WTC11 (cell line): ENCODE measurements around the gene LAMA3.

Source experiments
- CBFB ChIP-seq: sonication (generic); formaldehyde crosslinking; IDR thresholded peaks from 2 replicates; pipeline ENCODE4 v1.8.1; 2022; ENCODE audit warnings: mild to moderate bottlenecking, low read depth, missing genetic modification reagents
- ESRRA ChIP-seq: sonication (generic); formaldehyde crosslinking; IDR thresholded peaks from 2 replicates; pipeline ENCODE4 v1.8.1; 2022; ENCODE audit warnings: mild to moderate bottlenecking, missing genetic modification reagents, borderline replicate concordance
- IRF2 ChIP-seq: sonication (generic); formaldehyde crosslinking; IDR thresholded peaks from 2 replicates; pipeline ENCODE4 v1.8.0; 2022; ENCODE audit warnings: low read depth, missing genetic modification reagents, borderline replicate concordance
- NR2C2 ChIP-seq: sonication (generic); formaldehyde crosslinking; IDR thresholded peaks from 2 replicates; pipeline ENCODE4 v1.8.0; 2022; ENCODE audit warnings: mild to moderate bottlenecking, missing genetic modification reagents
- PRRX2 ChIP-seq: fragments of 250-450 bp; sonication (Bioruptor Pico); IDR thresholded peaks from 2 replicates; pipeline ENCODE4 v1.8.0; 2021; ENCODE audit warnings: mild to moderate bottlenecking
- TF ChIP-seq, protein P1 (sequence below): fragments of 200-600 bp; IDR thresholded peaks from 2 replicates; pipeline ENCODE4 v1.8.0; 2022; ENCODE audit warnings: antibody characterized with exemption
- TF ChIP-seq, protein P2 (sequence below): sonication (generic); formaldehyde crosslinking; IDR thresholded peaks from 2 replicates; pipeline ENCODE4 v1.8.0; 2022; ENCODE audit warnings: mild to moderate bottlenecking, missing genetic modification reagents
- TF ChIP-seq, protein P3 (sequence below): sonication (generic); formaldehyde crosslinking; IDR thresholded peaks from 2 replicates; pipeline ENCODE4 v1.8.0; 2022; ENCODE audit warnings: mild to moderate bottlenecking, missing genetic modification reagents
- TF ChIP-seq, protein P4 (sequence below): sonication (generic); formaldehyde crosslinking; IDR thresholded peaks from 2 replicates; pipeline ENCODE4 v1.8.0; 2022; ENCODE audit warnings: mild to moderate bottlenecking, missing genetic modification reagents
- TF ChIP-seq, protein P5 (sequence below): sonication (generic); formaldehyde crosslinking; IDR thresholded peaks from 2 replicates; pipeline ENCODE4 v1.8.1; 2023; ENCODE audit warnings: mild to moderate bottlenecking, moderate library complexity, missing genetic modification reagents
- TF ChIP-seq, protein P6 (sequence below): sonication (generic); formaldehyde crosslinking; IDR thresholded peaks from 2 replicates; pipeline ENCODE4 v1.8.1; 2022; ENCODE audit warnings: mild to moderate bottlenecking, moderate library complexity, missing genetic modification reagents
- TF ChIP-seq, protein P7 (sequence below): sonication (generic); formaldehyde crosslinking; IDR thresholded peaks from 2 replicates; pipeline ENCODE4 v1.8.0; 2022; ENCODE audit warnings: mild to moderate bottlenecking, missing genetic modification reagents
- TF ChIP-seq, protein P8 (sequence below): sonication (generic); formaldehyde crosslinking; IDR thresholded peaks from 2 replicates; pipeline ENCODE4 v1.8.1; 2023; ENCODE audit warnings: mild to moderate bottlenecking, missing genetic modification reagents, moderate library complexity

DNA sequence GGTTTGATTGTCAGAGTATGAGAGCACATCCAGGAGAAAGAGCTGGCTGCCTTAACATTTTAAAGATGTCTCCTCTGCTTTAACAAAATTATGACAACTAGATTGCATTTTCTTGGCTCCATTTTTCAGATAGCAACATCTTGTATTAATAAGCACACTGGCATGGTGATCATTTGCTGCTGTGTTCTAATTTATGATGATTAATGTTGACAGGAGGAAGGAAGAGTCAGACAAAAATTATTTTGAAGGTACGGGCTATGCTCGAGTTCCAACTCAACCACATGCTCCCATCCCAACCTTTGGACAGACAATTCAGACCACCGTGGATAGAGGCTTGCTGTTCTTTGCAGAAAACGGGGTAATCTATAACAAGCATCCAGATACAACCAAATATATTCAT lies 227.1 kb downstream of the LAMA3 start:
- TF ChIP-seq, protein P1, sequence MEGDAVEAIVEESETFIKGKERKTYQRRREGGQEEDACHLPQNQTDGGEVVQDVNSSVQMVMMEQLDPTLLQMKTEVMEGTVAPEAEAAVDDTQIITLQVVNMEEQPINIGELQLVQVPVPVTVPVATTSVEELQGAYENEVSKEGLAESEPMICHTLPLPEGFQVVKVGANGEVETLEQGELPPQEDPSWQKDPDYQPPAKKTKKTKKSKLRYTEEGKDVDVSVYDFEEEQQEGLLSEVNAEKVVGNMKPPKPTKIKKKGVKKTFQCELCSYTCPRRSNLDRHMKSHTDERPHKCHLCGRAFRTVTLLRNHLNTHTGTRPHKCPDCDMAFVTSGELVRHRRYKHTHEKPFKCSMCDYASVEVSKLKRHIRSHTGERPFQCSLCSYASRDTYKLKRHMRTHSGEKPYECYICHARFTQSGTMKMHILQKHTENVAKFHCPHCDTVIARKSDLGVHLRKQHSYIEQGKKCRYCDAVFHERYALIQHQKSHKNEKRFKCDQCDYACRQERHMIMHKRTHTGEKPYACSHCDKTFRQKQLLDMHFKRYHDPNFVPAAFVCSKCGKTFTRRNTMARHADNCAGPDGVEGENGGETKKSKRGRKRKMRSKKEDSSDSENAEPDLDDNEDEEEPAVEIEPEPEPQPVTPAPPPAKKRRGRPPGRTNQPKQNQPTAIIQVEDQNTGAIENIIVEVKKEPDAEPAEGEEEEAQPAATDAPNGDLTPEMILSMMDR, result no peak
- TF ChIP-seq, protein P2, sequence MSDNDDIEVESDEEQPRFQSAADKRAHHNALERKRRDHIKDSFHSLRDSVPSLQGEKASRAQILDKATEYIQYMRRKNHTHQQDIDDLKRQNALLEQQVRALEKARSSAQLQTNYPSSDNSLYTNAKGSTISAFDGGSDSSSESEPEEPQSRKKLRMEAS (CRISPR knock-in tag), result no peak
- TF ChIP-seq, protein P3, sequence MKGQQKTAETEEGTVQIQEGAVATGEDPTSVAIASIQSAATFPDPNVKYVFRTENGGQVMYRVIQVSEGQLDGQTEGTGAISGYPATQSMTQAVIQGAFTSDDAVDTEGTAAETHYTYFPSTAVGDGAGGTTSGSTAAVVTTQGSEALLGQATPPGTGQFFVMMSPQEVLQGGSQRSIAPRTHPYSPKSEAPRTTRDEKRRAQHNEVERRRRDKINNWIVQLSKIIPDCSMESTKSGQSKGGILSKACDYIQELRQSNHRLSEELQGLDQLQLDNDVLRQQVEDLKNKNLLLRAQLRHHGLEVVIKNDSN (CRISPR knock-in tag), result no peak
- TF ChIP-seq ESRRA (CRISPR knock-in tag) (no peak), IRF2 (CRISPR knock-in tag) (no peak), CBFB (CRISPR knock-in tag) (no peak), PRRX2 (CRISPR knock-in tag) (no peak), NR2C2 (CRISPR knock-in tag) (no peak)
- TF ChIP-seq, protein P4, sequence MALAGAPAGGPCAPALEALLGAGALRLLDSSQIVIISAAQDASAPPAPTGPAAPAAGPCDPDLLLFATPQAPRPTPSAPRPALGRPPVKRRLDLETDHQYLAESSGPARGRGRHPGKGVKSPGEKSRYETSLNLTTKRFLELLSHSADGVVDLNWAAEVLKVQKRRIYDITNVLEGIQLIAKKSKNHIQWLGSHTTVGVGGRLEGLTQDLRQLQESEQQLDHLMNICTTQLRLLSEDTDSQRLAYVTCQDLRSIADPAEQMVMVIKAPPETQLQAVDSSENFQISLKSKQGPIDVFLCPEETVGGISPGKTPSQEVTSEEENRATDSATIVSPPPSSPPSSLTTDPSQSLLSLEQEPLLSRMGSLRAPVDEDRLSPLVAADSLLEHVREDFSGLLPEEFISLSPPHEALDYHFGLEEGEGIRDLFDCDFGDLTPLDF (CRISPR knock-in tag), result no peak
- TF ChIP-seq, protein P5, sequence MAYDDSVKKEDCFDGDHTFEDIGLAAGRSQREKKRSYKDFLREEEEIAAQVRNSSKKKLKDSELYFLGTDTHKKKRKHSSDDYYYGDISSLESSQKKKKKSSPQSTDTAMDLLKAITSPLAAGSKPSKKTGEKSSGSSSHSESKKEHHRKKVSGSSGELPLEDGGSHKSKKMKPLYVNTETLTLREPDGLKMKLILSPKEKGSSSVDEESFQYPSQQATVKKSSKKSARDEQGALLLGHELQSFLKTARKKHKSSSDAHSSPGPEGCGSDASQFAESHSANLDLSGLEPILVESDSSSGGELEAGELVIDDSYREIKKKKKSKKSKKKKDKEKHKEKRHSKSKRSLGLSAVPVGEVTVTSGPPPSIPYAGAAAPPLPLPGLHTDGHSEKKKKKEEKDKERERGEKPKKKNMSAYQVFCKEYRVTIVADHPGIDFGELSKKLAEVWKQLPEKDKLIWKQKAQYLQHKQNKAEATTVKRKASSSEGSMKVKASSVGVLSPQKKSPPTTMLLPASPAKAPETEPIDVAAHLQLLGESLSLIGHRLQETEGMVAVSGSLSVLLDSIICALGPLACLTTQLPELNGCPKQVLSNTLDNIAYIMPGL (CRISPR knock-in tag), result no peak
- TF ChIP-seq, protein P6, sequence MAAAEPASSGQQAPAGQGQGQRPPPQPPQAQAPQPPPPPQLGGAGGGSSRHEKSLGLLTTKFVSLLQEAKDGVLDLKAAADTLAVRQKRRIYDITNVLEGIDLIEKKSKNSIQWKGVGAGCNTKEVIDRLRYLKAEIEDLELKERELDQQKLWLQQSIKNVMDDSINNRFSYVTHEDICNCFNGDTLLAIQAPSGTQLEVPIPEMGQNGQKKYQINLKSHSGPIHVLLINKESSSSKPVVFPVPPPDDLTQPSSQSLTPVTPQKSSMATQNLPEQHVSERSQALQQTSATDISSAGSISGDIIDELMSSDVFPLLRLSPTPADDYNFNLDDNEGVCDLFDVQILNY (CRISPR knock-in tag), result no peak
- TF ChIP-seq, protein P7, sequence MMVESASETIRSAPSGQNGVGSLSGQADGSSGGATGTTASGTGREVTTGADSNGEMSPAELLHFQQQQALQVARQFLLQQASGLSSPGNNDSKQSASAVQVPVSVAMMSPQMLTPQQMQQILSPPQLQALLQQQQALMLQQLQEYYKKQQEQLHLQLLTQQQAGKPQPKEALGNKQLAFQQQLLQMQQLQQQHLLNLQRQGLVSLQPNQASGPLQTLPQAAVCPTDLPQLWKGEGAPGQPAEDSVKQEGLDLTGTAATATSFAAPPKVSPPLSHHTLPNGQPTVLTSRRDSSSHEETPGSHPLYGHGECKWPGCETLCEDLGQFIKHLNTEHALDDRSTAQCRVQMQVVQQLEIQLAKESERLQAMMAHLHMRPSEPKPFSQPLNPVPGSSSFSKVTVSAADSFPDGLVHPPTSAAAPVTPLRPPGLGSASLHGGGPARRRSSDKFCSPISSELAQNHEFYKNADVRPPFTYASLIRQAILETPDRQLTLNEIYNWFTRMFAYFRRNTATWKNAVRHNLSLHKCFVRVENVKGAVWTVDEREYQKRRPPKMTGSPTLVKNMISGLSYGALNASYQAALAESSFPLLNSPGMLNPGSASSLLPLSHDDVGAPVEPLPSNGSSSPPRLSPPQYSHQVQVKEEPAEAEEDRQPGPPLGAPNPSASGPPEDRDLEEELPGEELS (CRISPR knock-in tag), result no peak
- TF ChIP-seq, protein P8, sequence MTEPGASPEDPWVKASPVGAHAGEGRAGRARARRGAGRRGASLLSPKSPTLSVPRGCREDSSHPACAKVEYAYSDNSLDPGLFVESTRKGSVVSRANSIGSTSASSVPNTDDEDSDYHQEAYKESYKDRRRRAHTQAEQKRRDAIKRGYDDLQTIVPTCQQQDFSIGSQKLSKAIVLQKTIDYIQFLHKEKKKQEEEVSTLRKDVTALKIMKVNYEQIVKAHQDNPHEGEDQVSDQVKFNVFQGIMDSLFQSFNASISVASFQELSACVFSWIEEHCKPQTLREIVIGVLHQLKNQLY, result no peak
